HG03045 (cell line): Measurements from ENCODE around the gene IL17F.

Experiments
- ATAC-seq: cut with Tn5 transposase; IDR thresholded peaks from one replicate; pipeline ENCODE4 v1.9.1; 2021; ENCODE audit warnings: mild to moderate bottlenecking, moderate library complexity; ENCODE audit not compliant: unreplicated experiment

Gene IL17F

GRCh38 chr6:52191824-52192223 lies 52.5 kb downstream of the IL17F start:
- no peak for ATAC-seq

DNA sequence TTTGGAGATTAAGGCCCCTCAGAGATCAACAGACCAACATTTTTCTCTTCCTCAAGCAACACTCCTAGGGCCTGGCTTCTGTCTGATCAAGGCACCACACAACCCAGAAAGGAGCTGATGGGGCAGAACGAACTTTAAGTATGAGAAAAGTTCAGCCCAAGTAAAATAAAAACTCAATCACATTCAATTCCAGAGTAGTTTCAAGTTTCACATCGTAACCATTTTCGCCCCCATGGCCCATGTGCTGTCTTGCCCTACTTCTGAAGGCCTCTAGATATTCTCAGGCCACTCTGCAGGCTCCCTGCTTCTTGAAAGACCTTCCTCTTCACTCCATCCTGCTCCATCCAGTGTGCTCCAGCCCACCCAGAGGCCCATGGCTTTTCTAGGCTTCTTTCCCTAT lies 53.9 kb downstream of the IL17F start:
- no peak for ATAC-seq

DNA sequence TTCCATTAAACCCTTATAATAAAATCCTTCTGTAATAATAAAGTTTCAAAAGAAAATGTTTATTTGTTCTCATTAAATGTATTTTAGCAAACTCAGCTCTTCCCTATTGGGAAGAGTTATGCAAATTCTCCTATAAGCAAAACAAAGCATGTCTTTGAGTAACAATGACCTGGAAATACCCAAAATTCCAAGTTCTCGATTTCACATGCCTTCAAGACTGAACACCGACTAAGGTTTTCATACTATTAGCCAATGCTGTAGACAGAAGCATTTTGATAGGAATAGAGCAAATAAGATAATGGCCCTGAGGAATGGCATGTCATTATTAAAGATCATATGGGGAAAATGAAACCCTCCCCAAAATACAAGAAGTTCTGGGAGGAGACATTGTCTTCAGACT lies 54.3 kb downstream of the IL17F start:
- no peak for ATAC-seq

- ATAC-seq: no peak
Observed at GRCh38 chr6:52187098-52187497, 57.2 kb downstream of the IL17F start.
